Astrocyte (in vitro differentiated cells and primary cell): Measurements from ENCODE around the gene MPST. TPM values are rescaled to one million over a fixed set of nuclear protein-coding genes. Genes with fewer than 3 reads are reported as not detected.

Experiments
- DNase-seq: peaks from one replicate; pipeline ENCODE4 v3.0.0-alpha.2; 2010; ENCODE audit warnings: low read depth
- FAIRE-seq: peaks from 2 replicates; lab custom pipeline; 2011; peaks lifted over from hg19 to GRCh38; lab: Jason Lieb, UNC
- H2AFZ ChIP-seq: 2 replicates; pipeline ENCODE4 v1.6.0; 2012; ENCODE audit warnings: low read depth, low read length, inconsistent platforms
- H3K27ac ChIP-seq: 2 replicates; pipeline ENCODE4 v1.5.1; 2011; ENCODE audit warnings: low read depth, low read length, inconsistent platforms
- H3K27me3 ChIP-seq: 2 replicates; pipeline ENCODE4 v1.6.0; 2011; ENCODE audit warnings: low read length, inconsistent platforms; ENCODE audit not compliant: insufficient read depth
- H3K36me3 ChIP-seq: 2 replicates; pipeline ENCODE4 v1.5.1; 2011; ENCODE audit warnings: low read length, inconsistent platforms; ENCODE audit not compliant: insufficient read depth
- H3K4me1 ChIP-seq: 2 replicates; pipeline ENCODE4 v1.5.1; 2011; ENCODE audit warnings: low read length, inconsistent platforms; ENCODE audit not compliant: insufficient read depth
- H3K4me2 ChIP-seq: 2 replicates; pipeline ENCODE4 v1.6.0; 2012; ENCODE audit warnings: low read length, inconsistent platforms
- H3K4me3 ChIP-seq: 2 replicates; pipeline ENCODE4 v1.5.1; 2011; ENCODE audit warnings: low read depth, mild to moderate bottlenecking, low read length, inconsistent platforms; ENCODE audit not compliant: insufficient read depth
- H3K79me2 ChIP-seq: 2 replicates; pipeline ENCODE4 v1.6.0; 2012; ENCODE audit warnings: mild to moderate bottlenecking, low read length, inconsistent platforms; ENCODE audit not compliant: insufficient read depth
- H3K9ac ChIP-seq: 2 replicates; pipeline ENCODE4 v1.6.0; 2012; ENCODE audit warnings: mild to moderate bottlenecking, low read length, inconsistent platforms
- H3K9me3 ChIP-seq: 2 replicates; pipeline ENCODE4 v1.5.1; 2012; ENCODE audit warnings: low read depth, mild to moderate bottlenecking, low read length, inconsistent platforms; ENCODE audit not compliant: insufficient read depth
- H4K20me1 ChIP-seq: 2 replicates; pipeline ENCODE4 v1.6.0; 2012; ENCODE audit warnings: low read length, inconsistent platforms; ENCODE audit not compliant: insufficient read depth
- H3K27ac Mint-ChIP-seq: one replicate; pipeline ENCODE4 v1.8.0; 2021; ENCODE audit warnings: mild to moderate bottlenecking, mixed read lengths; ENCODE audit not compliant: unreplicated experiment
- H3K27me3 Mint-ChIP-seq: one replicate; pipeline ENCODE4 v1.8.0; 2021; ENCODE audit warnings: low read depth, mixed read lengths; ENCODE audit not compliant: unreplicated experiment
- H3K36me3 Mint-ChIP-seq: one replicate; pipeline ENCODE4 v1.8.0; 2021; ENCODE audit warnings: low read depth, mixed read lengths; ENCODE audit not compliant: unreplicated experiment
- H3K4me1 Mint-ChIP-seq: one replicate; pipeline ENCODE4 v1.8.0; 2021; ENCODE audit warnings: low read depth, mixed read lengths; ENCODE audit not compliant: unreplicated experiment
- H3K4me3 Mint-ChIP-seq: one replicate; pipeline ENCODE4 v1.8.0; 2021; ENCODE audit warnings: mild to moderate bottlenecking, moderate library complexity, mixed read lengths; ENCODE audit not compliant: unreplicated experiment
- H3K9me3 Mint-ChIP-seq: one replicate; pipeline ENCODE4 v1.8.0; 2021; ENCODE audit warnings: mild to moderate bottlenecking, mixed read lengths; ENCODE audit not compliant: unreplicated experiment
- EZH2 ChIP-seq: IDR thresholded peaks from 2 replicates; pipeline ENCODE4 v1.6.1; 2012; ENCODE audit warnings: mild to moderate bottlenecking, low read length, inconsistent platforms; ENCODE audit not compliant: insufficient read depth
- total RNA-seq: library from RNA; stranded (reverse); gene quantifications from 2 replicates; pipeline ENCODE4 v1.2.1, GENCODE V29; 2021
- TF ChIP-seq, protein P1 (sequence below): IDR thresholded peaks from 2 replicates; pipeline ENCODE4 v1.5.1; 2011; ENCODE audit warnings: low read depth, mild to moderate bottlenecking, inconsistent platforms, low read length, moderate library complexity; ENCODE audit not compliant: insufficient read depth

Gene MPST
- total RNA-seq, 1 donor from 2014 or later = 67.8 TPM

DNA sequence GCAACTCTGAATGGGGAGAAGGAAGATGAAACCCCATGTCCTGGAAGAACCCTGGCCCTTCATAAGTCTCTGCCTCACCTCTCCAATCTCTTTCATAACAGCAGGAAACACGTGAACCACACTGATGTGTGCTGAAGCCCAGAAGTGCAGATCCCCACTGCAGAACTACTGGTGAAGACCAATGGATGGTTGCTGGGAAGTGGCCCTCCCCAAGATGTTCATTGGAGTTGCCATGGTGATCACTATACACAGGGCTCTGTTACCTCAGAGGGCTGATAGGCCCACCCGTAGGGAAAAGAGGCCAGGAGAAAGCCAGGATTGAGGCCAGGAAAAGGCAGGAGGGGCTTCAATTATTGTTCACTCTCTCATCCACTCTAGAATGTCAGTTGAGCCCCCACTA lies 11.9 kb upstream of the MPST start:
- H4K20me1 ChIP-seq = no peaks in the 10 kb centered on the region
- Mint-ChIP-seq H3K36me3 (peaks cover 4% of the 10 kb centered on the region), H3K4me3 (no peak overlapping the region), H3K9me3 (peaks cover 14% of the 10 kb centered on the region), H3K4me1 (no peaks in the 10 kb centered on the region), H3K27ac (no peak overlapping the region), H3K27me3 (peaks cover 52% of the 10 kb centered on the region)
- H3K27me3 ChIP-seq = peaks cover 18% of the 10 kb centered on the region
- no peaks in the 10 kb centered on the region for H3K36me3 ChIP-seq
- H3K4me2 ChIP-seq = no peak overlapping the region
- FAIRE-seq (no peak), DNase-seq (no peak)
- no peak for TF ChIP-seq EZH2
- TF ChIP-seq, protein P1, sequence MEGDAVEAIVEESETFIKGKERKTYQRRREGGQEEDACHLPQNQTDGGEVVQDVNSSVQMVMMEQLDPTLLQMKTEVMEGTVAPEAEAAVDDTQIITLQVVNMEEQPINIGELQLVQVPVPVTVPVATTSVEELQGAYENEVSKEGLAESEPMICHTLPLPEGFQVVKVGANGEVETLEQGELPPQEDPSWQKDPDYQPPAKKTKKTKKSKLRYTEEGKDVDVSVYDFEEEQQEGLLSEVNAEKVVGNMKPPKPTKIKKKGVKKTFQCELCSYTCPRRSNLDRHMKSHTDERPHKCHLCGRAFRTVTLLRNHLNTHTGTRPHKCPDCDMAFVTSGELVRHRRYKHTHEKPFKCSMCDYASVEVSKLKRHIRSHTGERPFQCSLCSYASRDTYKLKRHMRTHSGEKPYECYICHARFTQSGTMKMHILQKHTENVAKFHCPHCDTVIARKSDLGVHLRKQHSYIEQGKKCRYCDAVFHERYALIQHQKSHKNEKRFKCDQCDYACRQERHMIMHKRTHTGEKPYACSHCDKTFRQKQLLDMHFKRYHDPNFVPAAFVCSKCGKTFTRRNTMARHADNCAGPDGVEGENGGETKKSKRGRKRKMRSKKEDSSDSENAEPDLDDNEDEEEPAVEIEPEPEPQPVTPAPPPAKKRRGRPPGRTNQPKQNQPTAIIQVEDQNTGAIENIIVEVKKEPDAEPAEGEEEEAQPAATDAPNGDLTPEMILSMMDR = no peak
- no peaks in the 10 kb centered on the region for H3K79me2 ChIP-seq
- H3K4me3 ChIP-seq = no peak overlapping the region
- no peak overlapping the region for H2AFZ ChIP-seq
- no peaks in the 10 kb centered on the region for H3K4me1 ChIP-seq
- no peak overlapping the region for H3K27ac ChIP-seq
- no peaks in the 10 kb centered on the region for H3K9me3 ChIP-seq
- no peak overlapping the region for H3K9ac ChIP-seq

GRCh38 chr22:37008365-37008764 lies 11.2 kb upstream of the MPST start:
- Histone ChIP-seq H3K9ac (no peak overlapping the region), H4K20me1 (no peaks in the 10 kb centered on the region), H3K79me2 (no peaks in the 10 kb centered on the region), H2AFZ (no peak overlapping the region), H3K27me3 (peaks cover 18% of the 10 kb centered on the region), H3K4me1 (no peaks in the 10 kb centered on the region), H3K4me2 (no peak overlapping the region), H3K9me3 (no peaks in the 10 kb centered on the region), H3K27ac (no peak overlapping the region), H3K4me3 (no peak overlapping the region), H3K36me3 (no peaks in the 10 kb centered on the region)
- H3K4me1 Mint-ChIP-seq = no peaks in the 10 kb centered on the region
- DNase-seq = no peak
- no peak overlapping the region for H3K4me3 Mint-ChIP-seq
- H3K27ac Mint-ChIP-seq = no peak overlapping the region
- H3K27me3 Mint-ChIP-seq = peaks cover 45% of the 10 kb centered on the region
- no peak for FAIRE-seq
- H3K9me3 Mint-ChIP-seq = peaks cover 14% of the 10 kb centered on the region
- no peak for TF ChIP-seq EZH2
- TF ChIP-seq, protein P1 = no peak
- peaks cover 4% of the 10 kb centered on the region for H3K36me3 Mint-ChIP-seq

DNA sequence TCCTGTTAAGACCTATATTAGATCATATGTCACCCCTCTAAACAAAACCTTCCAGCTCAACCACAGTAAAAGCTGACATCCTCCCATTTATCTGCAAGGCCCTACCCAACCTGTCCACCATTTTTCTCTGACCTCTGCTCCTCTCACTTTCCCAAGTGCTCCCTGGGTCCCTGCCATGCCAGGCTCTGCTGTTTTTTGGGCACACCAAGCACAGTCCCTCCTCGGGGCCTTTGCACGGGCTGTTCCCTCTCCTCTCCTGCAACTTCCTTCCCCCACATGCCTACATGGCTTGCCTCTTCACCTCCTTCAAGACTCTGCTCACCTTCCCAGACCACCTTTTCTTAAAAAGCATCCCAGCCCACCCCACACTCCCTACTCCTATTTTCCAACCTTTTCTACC lies 10.1 kb upstream of the MPST start:
- Histone ChIP-seq H2AFZ (no peak overlapping the region), H3K27ac (no peak overlapping the region), H3K9me3 (no peaks in the 10 kb centered on the region), H3K4me3 (no peak overlapping the region), H3K79me2 (no peaks in the 10 kb centered on the region), H3K9ac (no peak overlapping the region), H4K20me1 (peaks cover 2% of the 10 kb centered on the region), H3K36me3 (no peaks in the 10 kb centered on the region), H3K4me1 (no peaks in the 10 kb centered on the region), H3K4me2 (no peak overlapping the region), H3K27me3 (peaks cover 17% of the 10 kb centered on the region)
- peaks cover 39% of the 10 kb centered on the region for H3K27me3 Mint-ChIP-seq
- TF ChIP-seq, protein P1 = no peak
- no peak for TF ChIP-seq EZH2
- FAIRE-seq = no peak
- H3K4me1 Mint-ChIP-seq = peaks cover 2% of the 10 kb centered on the region
- DNase-seq = no peak
- H3K4me3 Mint-ChIP-seq = no peak overlapping the region
- peaks cover 14% of the 10 kb centered on the region for H3K9me3 Mint-ChIP-seq
- peaks cover 4% of the 10 kb centered on the region for H3K36me3 Mint-ChIP-seq
- H3K27ac Mint-ChIP-seq = no peak overlapping the region
